Measurements from ENCODE around the gene GPR157.

Gene GPR157

DNA sequence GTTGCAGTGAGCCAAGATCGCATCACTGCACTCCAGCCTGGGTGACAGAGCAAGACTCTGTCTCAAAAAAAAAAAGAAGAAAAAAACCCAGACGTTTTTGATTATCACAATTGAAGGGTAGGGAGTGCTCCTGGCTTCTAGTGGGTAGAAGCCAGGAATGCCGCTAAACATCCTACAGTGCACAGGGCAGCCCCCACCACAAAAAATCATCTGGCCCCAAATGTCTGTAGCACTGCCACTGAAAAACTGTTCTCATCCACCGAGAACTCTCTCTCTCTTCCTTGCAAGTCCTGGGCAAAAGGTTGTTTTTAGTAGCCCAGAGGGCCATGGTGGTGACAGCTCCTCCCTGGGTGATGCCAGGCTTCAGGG is 35.6 kb upstream of the GPR157 start:
- TF ChIP-seq POLR2AphosphoS5 (IDR thresholded peaks at IDR 0.05; ENCODE audit: low read depth, low read length) = no peak
- TF ChIP-seq, protein P1, sequence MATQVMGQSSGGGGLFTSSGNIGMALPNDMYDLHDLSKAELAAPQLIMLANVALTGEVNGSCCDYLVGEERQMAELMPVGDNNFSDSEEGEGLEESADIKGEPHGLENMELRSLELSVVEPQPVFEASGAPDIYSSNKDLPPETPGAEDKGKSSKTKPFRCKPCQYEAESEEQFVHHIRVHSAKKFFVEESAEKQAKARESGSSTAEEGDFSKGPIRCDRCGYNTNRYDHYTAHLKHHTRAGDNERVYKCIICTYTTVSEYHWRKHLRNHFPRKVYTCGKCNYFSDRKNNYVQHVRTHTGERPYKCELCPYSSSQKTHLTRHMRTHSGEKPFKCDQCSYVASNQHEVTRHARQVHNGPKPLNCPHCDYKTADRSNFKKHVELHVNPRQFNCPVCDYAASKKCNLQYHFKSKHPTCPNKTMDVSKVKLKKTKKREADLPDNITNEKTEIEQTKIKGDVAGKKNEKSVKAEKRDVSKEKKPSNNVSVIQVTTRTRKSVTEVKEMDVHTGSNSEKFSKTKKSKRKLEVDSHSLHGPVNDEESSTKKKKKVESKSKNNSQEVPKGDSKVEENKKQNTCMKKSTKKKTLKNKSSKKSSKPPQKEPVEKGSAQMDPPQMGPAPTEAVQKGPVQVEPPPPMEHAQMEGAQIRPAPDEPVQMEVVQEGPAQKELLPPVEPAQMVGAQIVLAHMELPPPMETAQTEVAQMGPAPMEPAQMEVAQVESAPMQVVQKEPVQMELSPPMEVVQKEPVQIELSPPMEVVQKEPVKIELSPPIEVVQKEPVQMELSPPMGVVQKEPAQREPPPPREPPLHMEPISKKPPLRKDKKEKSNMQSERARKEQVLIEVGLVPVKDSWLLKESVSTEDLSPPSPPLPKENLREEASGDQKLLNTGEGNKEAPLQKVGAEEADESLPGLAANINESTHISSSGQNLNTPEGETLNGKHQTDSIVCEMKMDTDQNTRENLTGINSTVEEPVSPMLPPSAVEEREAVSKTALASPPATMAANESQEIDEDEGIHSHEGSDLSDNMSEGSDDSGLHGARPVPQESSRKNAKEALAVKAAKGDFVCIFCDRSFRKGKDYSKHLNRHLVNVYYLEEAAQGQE (IDR thresholded peaks at IDR 0.05; ENCODE audit: insufficient read depth in 1 of 2, low read depth in 2 of 2, low read length in 2 of 2) = no peak
- no peak for TF ChIP-seq SIN3A (IDR thresholded peaks at IDR 0.05; ENCODE audit: borderline replicate concordance, insufficient read depth, low read length)
- no peak for TF ChIP-seq TAF1 (IDR thresholded peaks at IDR 0.05; ENCODE audit: borderline replicate concordance, insufficient read depth, low read length)
- no peak for TF ChIP-seq FOXP2 (optimal IDR thresholded peaks at IDR 0.05; ENCODE audit: borderline replicate concordance, extremely low read depth, extremely low read length, insufficient read depth)

DNA sequence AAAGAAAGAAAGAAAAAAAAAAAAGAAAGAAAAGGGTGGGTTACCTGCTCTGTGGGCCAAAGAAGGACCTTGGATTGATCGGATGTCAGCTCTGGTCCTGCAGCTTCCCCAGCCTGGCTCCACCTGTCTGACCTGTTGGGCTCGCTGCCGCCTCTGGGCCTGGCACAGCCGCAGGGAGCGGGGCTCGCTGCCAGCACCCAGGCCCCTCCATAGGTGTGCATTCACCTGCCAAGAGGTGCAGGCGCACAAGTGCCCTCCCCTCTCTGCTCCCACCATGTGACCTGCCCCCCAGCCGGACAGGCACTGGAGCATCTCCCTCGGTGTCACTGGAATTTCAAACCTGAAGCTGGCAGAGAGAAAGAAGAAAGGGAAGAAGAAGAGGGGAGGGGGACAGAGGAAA is 33.1 kb upstream of the GPR157 start:
- TF ChIP-seq FOXP2 (optimal IDR thresholded peaks at IDR 0.05; ENCODE audit: borderline replicate concordance, extremely low read depth, extremely low read length, insufficient read depth) = no peak

DNA sequence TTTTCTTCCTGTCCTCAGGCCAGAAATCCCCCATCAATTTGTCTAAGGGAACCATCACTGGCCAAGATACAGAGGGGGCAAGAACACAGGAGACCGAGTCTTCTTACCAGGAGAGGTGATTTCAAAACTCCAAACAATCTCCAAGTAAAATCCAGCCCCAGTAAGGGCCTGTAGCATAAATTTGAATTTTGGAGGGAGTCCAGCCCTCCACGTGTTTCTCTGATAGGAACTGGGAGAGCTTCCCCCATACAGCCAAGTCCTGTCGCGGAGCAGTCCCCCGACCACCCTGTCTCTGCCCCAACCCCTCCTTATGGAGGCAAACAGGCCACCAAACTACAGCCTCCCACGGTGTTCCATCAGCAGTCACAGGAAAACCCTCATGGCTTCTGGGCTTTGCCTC is 32.4 kb upstream of the GPR157 start:
- TF ChIP-seq FOXP2 (optimal IDR thresholded peaks at IDR 0.05; ENCODE audit: borderline replicate concordance, extremely low read depth, extremely low read length, insufficient read depth) = no peak
- TF ChIP-seq, protein P1 (IDR thresholded peaks at IDR 0.05; ENCODE audit: insufficient read depth in 1 of 2, low read depth in 2 of 2, low read length in 2 of 2) = no peak
- TF ChIP-seq POLR2AphosphoS5 (IDR thresholded peaks at IDR 0.05; ENCODE audit: low read depth, low read length) = no peak
- TF ChIP-seq SIN3A (IDR thresholded peaks at IDR 0.05; ENCODE audit: borderline replicate concordance, insufficient read depth, low read length) = no peak
- no peak for TF ChIP-seq TAF1 (IDR thresholded peaks at IDR 0.05; ENCODE audit: borderline replicate concordance, insufficient read depth, low read length)

DNA sequence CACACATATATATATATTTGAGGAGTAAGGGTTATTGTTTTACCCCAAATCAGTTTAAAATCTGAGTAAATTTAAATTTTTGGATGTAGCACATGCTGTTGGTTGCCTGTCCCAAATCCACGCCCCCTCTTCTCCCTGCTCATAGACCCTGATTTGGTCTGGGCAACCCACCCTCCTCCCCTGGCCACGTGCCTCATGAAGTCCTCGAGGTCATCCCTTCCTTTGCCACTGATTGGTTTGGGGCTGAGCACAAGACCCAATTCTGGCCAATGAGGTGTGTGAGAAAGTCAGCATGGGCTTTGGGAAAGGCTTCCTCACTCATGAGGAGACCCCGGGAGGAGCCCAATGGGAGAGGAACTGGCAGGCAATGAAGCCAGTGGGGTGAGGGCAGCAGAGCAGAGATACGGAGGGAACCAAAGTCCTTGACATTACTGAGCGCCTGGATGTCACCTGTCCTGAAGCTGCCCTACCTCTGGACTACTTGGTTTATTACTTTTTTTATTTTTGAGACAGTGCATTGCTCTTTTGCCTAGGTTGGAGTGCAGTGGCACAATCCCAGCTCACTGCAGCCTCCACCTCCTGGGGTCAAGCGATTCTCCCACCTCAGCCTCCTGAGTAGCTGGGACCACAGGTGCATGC is 31.3 kb upstream of the GPR157 start:
- TF ChIP-seq, protein P1 (IDR thresholded peaks at IDR 0.05; ENCODE audit: insufficient read depth in 1 of 2, low read depth in 2 of 2, low read length in 2 of 2) = no peak
- TF ChIP-seq POLR2AphosphoS5 (IDR thresholded peaks at IDR 0.05; ENCODE audit: low read depth, low read length) = no peak
- no peak for TF ChIP-seq TAF1 (IDR thresholded peaks at IDR 0.05; ENCODE audit: borderline replicate concordance, insufficient read depth, low read length)

DNA sequence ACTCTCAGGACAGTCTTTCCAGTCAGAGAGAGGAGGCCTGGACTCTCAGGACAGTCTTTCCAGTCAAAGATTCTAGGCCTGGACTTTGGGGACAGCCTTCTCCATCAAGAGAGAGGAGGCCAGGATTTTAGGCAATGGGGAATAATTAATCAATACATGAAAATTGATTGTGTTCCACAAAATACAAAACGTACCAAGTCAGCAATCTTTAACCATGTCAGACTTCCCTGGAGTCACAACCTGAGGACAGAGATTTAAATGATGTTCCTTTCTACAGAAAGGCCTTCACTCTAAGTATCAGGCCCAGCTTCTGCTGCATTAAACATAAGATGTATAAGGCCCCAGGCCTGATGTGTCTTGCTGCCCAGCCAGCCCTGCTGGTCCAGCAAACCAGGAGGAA is 27.0 kb upstream of the GPR157 start:
- TF ChIP-seq, protein P1 (IDR thresholded peaks at IDR 0.05; ENCODE audit: insufficient read depth in 1 of 2, low read depth in 2 of 2, low read length in 2 of 2) = no peak
- TF ChIP-seq POLR2AphosphoS5 (IDR thresholded peaks at IDR 0.05; ENCODE audit: low read depth, low read length) (no peak), TAF1 (IDR thresholded peaks at IDR 0.05; ENCODE audit: borderline replicate concordance, insufficient read depth, low read length) (no peak), FOXP2 (optimal IDR thresholded peaks at IDR 0.05; ENCODE audit: borderline replicate concordance, extremely low read depth, extremely low read length, insufficient read depth) (no peak), SIN3A (IDR thresholded peaks at IDR 0.05; ENCODE audit: borderline replicate concordance, insufficient read depth, low read length) (no peak)

All from PFSK-1 (cell line).